HepG2 (cell line): Measurements from ENCODE around the gene UBE2D3. TPM values are rescaled to one million over a fixed set of nuclear protein-coding genes. Genes with fewer than 3 reads are reported as not detected.

Experiments
- ATAC-seq: fragments of 200-7000 bp; cut with Tn5 transposase; 3 replicates; pipeline ENCODE4 v1.9.1; 2020; ENCODE audit warnings: mild to moderate bottlenecking, moderate library complexity
- BruUV-seq: library from RNA; stranded (reverse); fragments of 400-500 nt; replicated peaks from 2 replicates; lab custom pipeline; 2021; lab: Mats Ljungman, UMichigan
- CTCF ChIA-PET: fragments of 300-600 bp; formaldehyde crosslinking; extraction: SDS; loops from one replicate; lab custom pipeline; 2021; ENCODE audit warnings: low total read pairs, inconsistent platforms, low intra/inter-chr PET ratio; lab: Yijun Ruan, JAX
- POLR2A ChIA-PET: fragments of 350-600 bp; sonication (Branson Sonifier 250); formaldehyde crosslinking; loops from one replicate; lab custom pipeline; 2020; ENCODE audit warnings: antibody characterized with exemption, inconsistent platforms; lab: Yijun Ruan, JAX
- DNase-seq: peaks from one replicate; pipeline ENCODE4 v3.0.0-alpha.2; 2015; ENCODE audit warnings: low spot score
- FAIRE-seq: peaks from 3 replicates; lab custom pipeline; 2011; peaks lifted over from hg19 to GRCh38; lab: Jason Lieb, UNC
- H2AFZ ChIP-seq: one replicate; pipeline ENCODE4 v1.6.1; 2011; ENCODE audit warnings: low read length, inconsistent platforms
- H3K27ac ChIP-seq: fragments of 300-600 bp; 3 replicates; pipeline ENCODE4 v1.8.0; 2011; ENCODE audit warnings: mixed run types, mild to moderate bottlenecking, mixed read lengths, low read length, inconsistent platforms; ENCODE audit not compliant: insufficient read depth; ENCODE audit errors: extremely low read length
- H3K27me3 ChIP-seq, 2 experiments: fragments of 200-600 bp in 1 of 2; 2 replicates in 1 of 2; 3 replicates in 1 of 2; pipeline versions ENCODE4 v1.6.0 to v1.8.0; 2011; ENCODE audit warnings: low read length in 2 of 2, mild to moderate bottlenecking in 2 of 2, moderate library complexity in 2 of 2, inconsistent platforms in 1 of 2; ENCODE audit not compliant: insufficient read depth in 2 of 2, control insufficient read depth in 1 of 2
- H3K36me3 ChIP-seq, 2 experiments: fragments of 200-600 bp in 1 of 2; replicated peaks in 1 of 2; 2 replicates in 1 of 2; 3 replicates in 1 of 2; pipeline versions ENCODE4 v1.5.1 to v1.8.0; 2011; ENCODE audit warnings: low read length in 2 of 2, inconsistent platforms in 1 of 2; ENCODE audit not compliant: insufficient read depth in 2 of 2, control insufficient read depth in 1 of 2
- H3K4me1 ChIP-seq: 2 replicates; pipeline ENCODE4 v1.5.1; 2012; ENCODE audit warnings: low read length, inconsistent platforms; ENCODE audit not compliant: insufficient read depth
- H3K4me2 ChIP-seq: 2 replicates; pipeline ENCODE4 v1.6.0; 2011; ENCODE audit warnings: low read depth, low read length, inconsistent platforms
- H3K4me3 ChIP-seq, 3 experiments: fragments of 200-600 bp in 1 of 3; sonication (generic), shearing (Covaris generic) in 1 of 3; replicated peaks in 1 of 3; 2 replicates each; pipeline ENCODE4 v1.5.1; 2011 to 2016; ENCODE audit warnings: low read length in 3 of 3, inconsistent platforms in 2 of 3, low read depth in 2 of 3, mild to moderate bottlenecking in 2 of 3, control low read depth in 1 of 3, mixed read lengths in 1 of 3; ENCODE audit not compliant: insufficient read depth in 1 of 3
- H3K79me2 ChIP-seq: one replicate; pipeline ENCODE4 v1.6.1; 2011; ENCODE audit warnings: low read length, inconsistent platforms; ENCODE audit not compliant: insufficient read depth
- H3K9ac ChIP-seq: 2 replicates; pipeline ENCODE4 v1.6.0; 2011; ENCODE audit warnings: mild to moderate bottlenecking, low read depth, low read length, inconsistent platforms; ENCODE audit not compliant: insufficient read depth
- H3K9me3 ChIP-seq: 2 replicates; pipeline ENCODE4 v1.5.1; 2012; ENCODE audit warnings: mild to moderate bottlenecking, low read length
- H4K20me1 ChIP-seq: 2 replicates; pipeline ENCODE4 v1.6.0; 2011; ENCODE audit warnings: inconsistent platforms, mild to moderate bottlenecking, low read length, moderate library complexity; ENCODE audit not compliant: insufficient read depth
- ELF4 ChIP-seq: sonication (generic); formaldehyde crosslinking; IDR thresholded peaks from 2 replicates; pipeline ENCODE4 v1.5.0; 2020; ENCODE audit warnings: missing genetic modification reagents, mild to moderate bottlenecking, moderate library complexity, borderline replicate concordance
- FOXA1 ChIP-seq, 2 experiments: fragments of 450-650 bp in 1 of 2; sonication (generic) in 1 of 2; formaldehyde crosslinking in 1 of 2; IDR thresholded peaks; 2 replicates each; pipeline versions ENCODE4 v1.4.0 to v1.6.1; 2016 to 2020; ENCODE audit warnings: missing genetic modification reagents in 1 of 2
- FOXA3 ChIP-seq: IDR thresholded peaks from 2 replicates; pipeline ENCODE4 v1.6.1; 2016; ENCODE audit warnings: missing genetic modification reagents, missing compliant biosample characterization
- HNRNPH1 ChIP-seq: fragments of 200-400 bp; formaldehyde crosslinking; optimal IDR thresholded peaks from 2 replicates; pipeline ENCODE3; 2017; ENCODE audit warnings: mild to moderate bottlenecking, low read depth, low read length
- HOXA7 ChIP-seq: sonication (generic); formaldehyde crosslinking; IDR thresholded peaks from 2 replicates; pipeline ENCODE4 v1.8.1; 2022; ENCODE audit warnings: mild to moderate bottlenecking, missing genetic modification reagents, moderate library complexity
- IRF1 ChIP-seq: sonication (generic); formaldehyde crosslinking; IDR thresholded peaks from 2 replicates; pipeline ENCODE4 v1.4.0; 2020; ENCODE audit warnings: low read depth, mild to moderate bottlenecking, missing genetic modification reagents
- MAFG ChIP-seq: sonication (generic); formaldehyde crosslinking; IDR thresholded peaks from 2 replicates; pipeline ENCODE4 v1.5.1; 2020; ENCODE audit warnings: mild to moderate bottlenecking, missing genetic modification reagents
- MAFK ChIP-seq, 2 experiments: IDR thresholded peaks in 1 of 2; conservative IDR thresholded peaks in 1 of 2; 2 replicates each; pipeline ENCODE4 v1.6.1; 2011; ENCODE audit warnings: improper control_type of control experiment in 2 of 2, low read length in 2 of 2
- SRY ChIP-seq: sonication (generic); formaldehyde crosslinking; IDR thresholded peaks from 2 replicates; pipeline ENCODE4 v1.8.0; 2022; ENCODE audit warnings: mild to moderate bottlenecking, missing genetic modification reagents
- ZFP1 ChIP-seq: IDR thresholded peaks from 2 replicates; pipeline ENCODE4 v1.6.1; 2016
- ZNF101 ChIP-seq: sonication (generic); formaldehyde crosslinking; IDR thresholded peaks from 2 replicates; pipeline ENCODE4 v1.4.0; 2020; ENCODE audit warnings: mild to moderate bottlenecking, low read depth, missing genetic modification reagents, borderline replicate concordance
- ZNF33A ChIP-seq: sonication (generic); formaldehyde crosslinking; IDR thresholded peaks from 2 replicates; pipeline ENCODE4 v1.5.1; 2020; ENCODE audit warnings: missing genetic modification reagents, mild to moderate bottlenecking, moderate library complexity, borderline replicate concordance
- ZNF503 ChIP-seq: sonication (generic); formaldehyde crosslinking; IDR thresholded peaks from 2 replicates; pipeline ENCODE4 v1.4.0; 2020; ENCODE audit warnings: missing genetic modification reagents
- ZNF510 ChIP-seq: sonication (generic); formaldehyde crosslinking; IDR thresholded peaks from 2 replicates; pipeline ENCODE4 v1.4.0; 2020; ENCODE audit warnings: low read depth, mild to moderate bottlenecking, missing genetic modification reagents
- ZNF83 ChIP-seq: sonication (generic); formaldehyde crosslinking; IDR thresholded peaks from 2 replicates; pipeline ENCODE4 v1.4.0; 2020; ENCODE audit warnings: missing genetic modification reagents, mild to moderate bottlenecking, borderline replicate concordance
- WGBS: methylation state at CpG from one replicate; pipeline ENCODE4 v1.1.6; 2017; ENCODE audit warnings: low lambda C conversion rate; 5-methylcytosine and 5-hydroxymethylcytosine counted together
- in situ Hi-C: cut with HindIII; loops from 2 replicates; pipeline ENCODE4 v1.10.0; 2017; ENCODE audit warnings: low pct_unique_long_range_greater_than_20kb; ENCODE audit not compliant: extremely low pct_ligation_motif_present
- intact Hi-C: fragments of 100-400 bp; cut with micrococcal nuclease; formaldehyde crosslinking; loops from one replicate; pipeline ENCODE4 v1.10.0; 2022; ENCODE audit not compliant: unreplicated experiment
- polyA plus RNA-seq, 8 experiments: library from polyadenylated mRNA; depleted of rRNA in 3 of 8; stranded (reverse) in 7 of 8; unstranded in 1 of 8; fragments of >200 nt; fragmentation: Illumina TruSeq in 4 of 8; extraction: Trizol in 4 of 8; gene quantifications; 2 replicates each; pipeline versions ENCODE4 v1.2.1 to v1.2.3, GENCODE V29; 2011 to 2016; ENCODE audit warnings: low read depth in 4 of 8, missing spikeins in 1 of 8, mixed read lengths in 1 of 8; ENCODE audit not compliant: insufficient read depth in 1 of 8
- total RNA-seq, 5 experiments: library from RNA; depleted of rRNA; stranded (reverse); fragments of >200 nt; fragmentation: Illumina TruSeq; extraction: Trizol; gene quantifications; 2 replicates each; pipeline ENCODE4 v1.2.3, GENCODE V29; 2016; ENCODE audit warnings: low read depth in 1 of 5
- TF ChIP-seq, protein P1 (sequence below): sonication (generic); formaldehyde crosslinking; IDR thresholded peaks from 2 replicates; pipeline ENCODE4 v1.4.0; 2020; ENCODE audit warnings: missing genetic modification reagents, borderline replicate concordance

The UBE2D3 gene
- total and polyA plus RNA-seq, 2 of the 13 experiments (the other 11 are each of a cell fraction or from before 2014, with no cell fraction given), result 224 to 293 TPM

- TF ChIP-seq, protein P1, sequence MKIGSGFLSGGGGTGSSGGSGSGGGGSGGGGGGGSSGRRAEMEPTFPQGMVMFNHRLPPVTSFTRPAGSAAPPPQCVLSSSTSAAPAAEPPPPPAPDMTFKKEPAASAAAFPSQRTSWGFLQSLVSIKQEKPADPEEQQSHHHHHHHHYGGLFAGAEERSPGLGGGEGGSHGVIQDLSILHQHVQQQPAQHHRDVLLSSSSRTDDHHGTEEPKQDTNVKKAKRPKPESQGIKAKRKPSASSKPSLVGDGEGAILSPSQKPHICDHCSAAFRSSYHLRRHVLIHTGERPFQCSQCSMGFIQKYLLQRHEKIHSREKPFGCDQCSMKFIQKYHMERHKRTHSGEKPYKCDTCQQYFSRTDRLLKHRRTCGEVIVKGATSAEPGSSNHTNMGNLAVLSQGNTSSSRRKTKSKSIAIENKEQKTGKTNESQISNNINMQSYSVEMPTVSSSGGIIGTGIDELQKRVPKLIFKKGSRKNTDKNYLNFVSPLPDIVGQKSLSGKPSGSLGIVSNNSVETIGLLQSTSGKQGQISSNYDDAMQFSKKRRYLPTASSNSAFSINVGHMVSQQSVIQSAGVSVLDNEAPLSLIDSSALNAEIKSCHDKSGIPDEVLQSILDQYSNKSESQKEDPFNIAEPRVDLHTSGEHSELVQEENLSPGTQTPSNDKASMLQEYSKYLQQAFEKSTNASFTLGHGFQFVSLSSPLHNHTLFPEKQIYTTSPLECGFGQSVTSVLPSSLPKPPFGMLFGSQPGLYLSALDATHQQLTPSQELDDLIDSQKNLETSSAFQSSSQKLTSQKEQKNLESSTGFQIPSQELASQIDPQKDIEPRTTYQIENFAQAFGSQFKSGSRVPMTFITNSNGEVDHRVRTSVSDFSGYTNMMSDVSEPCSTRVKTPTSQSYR (CRISPR knock-in tag), result no peak
- TF ChIP-seq MAFG (peak; percentile 84; the same call in 1 of the 2 replicates), ZNF101 (no peak), MAFK (conservative IDR thresholded peaks at IDR 0.05 in 1 of 2, IDR thresholded peaks at IDR 0.05 in 1 of 2; ENCODE audit: low read length in 2 of 2) (peak; percentile 99), HNRNPH1 (no peak), ELF4 (CRISPR knock-in tag) (no peak), ZFP1 (CRISPR knock-in tag) (no peak), HOXA7 (CRISPR knock-in tag) (no peak), SRY (CRISPR knock-in tag) (no peak)
Observed at GRCh38 chr4:102761906-102762305, 65.4 kb downstream of the UBE2D3 start (continued).

GRCh38 chr4:102761296-102761701 is 66.1 kb downstream of the UBE2D3 start:
- H3K4me2 ChIP-seq, result peak overlapping the region; percentile 99
- peaks cover 46% of the 10 kb centered on the region for H3K4me1 ChIP-seq
- no peaks in the 10 kb centered on the region for H3K36me3 ChIP-seq
- ATAC-seq (peak; percentile 51), DNase-seq (peak; percentile 17), FAIRE-seq (no peak)
- intact Hi-C loops (loop anchor here (5.0 kb wide), 2 partner anchors 44 to 66 kb away; partner anchors contain the start of gene UBE2D3), in situ Hi-C loops (no loop called here)
- no peaks in the 10 kb centered on the region for H4K20me1 ChIP-seq
- CTCF ChIA-PET, result no interaction called here
- BruUV-seq, result no TSS peak
- H2AFZ ChIP-seq, result peak overlapping the region; percentile 93
- WGBS, result 2% methylated on average over 11 of the region's 15 CpGs
- peak overlapping the region; percentile 70 for H3K9ac ChIP-seq
- peak overlapping the region; percentile 53 for H3K27ac ChIP-seq
- H3K27me3 ChIP-seq, result no peaks in the 10 kb centered on the region; a peak in 1 of 5 replicates
- peaks cover 39% of the 10 kb centered on the region for H3K79me2 ChIP-seq
- no peaks in the 10 kb centered on the region for H3K9me3 ChIP-seq
- POLR2A ChIA-PET, result interaction anchor here (1.1 to 2.0 kb wide), 7 partner anchors 17 to 141 kb away, joined by 3 to 19 read pairs (median 5); partner anchors contain the start of gene UBE2D3
- H3K4me3 ChIP-seq, result peak overlapping the region; percentile 84 to 95 (median 90)
- TF ChIP-seq FOXA3 (peak; percentile 55; the same call in 1 of the 2 replicates), ZNF33A (CRISPR knock-in tag) (0 out of 2 replicates have a peak, but pooled peaks have one; percentile 35), ZNF503 (0 out of 2 replicates have a peak, but pooled peaks have one; percentile 2), ZNF83 (CRISPR knock-in tag) (no peak), ZNF510 (CRISPR knock-in tag) (0 out of 2 replicates have a peak, but pooled peaks have one; percentile 11), FOXA1 (IDR thresholded peaks at IDR 0.05) (no peak), FOXA1 (CRISPR knock-in tag; IDR thresholded peaks at IDR 0.05) (peak; percentile 74), IRF1 (CRISPR knock-in tag) (0 out of 2 replicates have a peak, but pooled peaks have one; percentile 21)
